HepG2 (cell line): ENCODE data around the gene RPS6KC1. TPM values are rescaled to one million over a fixed set of nuclear protein-coding genes. Genes with fewer than 3 reads are reported as not detected.

Experiments
- ATAC-seq: fragments of 200-7000 bp; cut with Tn5 transposase; 3 replicates; pipeline ENCODE4 v1.9.1; 2020; ENCODE audit warnings: mild to moderate bottlenecking, moderate library complexity
- BruUV-seq: library from RNA; stranded (reverse); fragments of 400-500 nt; replicated peaks from 2 replicates; lab custom pipeline; 2021; lab: Mats Ljungman, UMichigan
- CTCF ChIA-PET: fragments of 300-600 bp; formaldehyde crosslinking; extraction: SDS; loops from one replicate; lab custom pipeline; 2021; ENCODE audit warnings: low total read pairs, inconsistent platforms, low intra/inter-chr PET ratio; lab: Yijun Ruan, JAX
- POLR2A ChIA-PET: fragments of 350-600 bp; sonication (Branson Sonifier 250); formaldehyde crosslinking; loops from one replicate; lab custom pipeline; 2020; ENCODE audit warnings: antibody characterized with exemption, inconsistent platforms; lab: Yijun Ruan, JAX
- DNase-seq: peaks from one replicate; pipeline ENCODE4 v3.0.0-alpha.2; 2015; ENCODE audit warnings: low spot score
- FAIRE-seq: peaks from 3 replicates; lab custom pipeline; 2011; peaks lifted over from hg19 to GRCh38; lab: Jason Lieb, UNC
- H2AFZ ChIP-seq: one replicate; pipeline ENCODE4 v1.6.1; 2011; ENCODE audit warnings: low read length, inconsistent platforms
- H3K27ac ChIP-seq: fragments of 300-600 bp; 3 replicates; pipeline ENCODE4 v1.8.0; 2011; ENCODE audit warnings: mixed run types, mild to moderate bottlenecking, mixed read lengths, low read length, inconsistent platforms; ENCODE audit not compliant: insufficient read depth; ENCODE audit errors: extremely low read length
- H3K27me3 ChIP-seq, 2 experiments: fragments of 200-600 bp in 1 of 2; 2 replicates in 1 of 2; 3 replicates in 1 of 2; pipeline versions ENCODE4 v1.6.0 to v1.8.0; 2011; ENCODE audit warnings: low read length in 2 of 2, mild to moderate bottlenecking in 2 of 2, moderate library complexity in 2 of 2, inconsistent platforms in 1 of 2; ENCODE audit not compliant: insufficient read depth in 2 of 2, control insufficient read depth in 1 of 2
- H3K36me3 ChIP-seq, 2 experiments: fragments of 200-600 bp in 1 of 2; replicated peaks in 1 of 2; 2 replicates in 1 of 2; 3 replicates in 1 of 2; pipeline versions ENCODE4 v1.5.1 to v1.8.0; 2011; ENCODE audit warnings: low read length in 2 of 2, inconsistent platforms in 1 of 2; ENCODE audit not compliant: insufficient read depth in 2 of 2, control insufficient read depth in 1 of 2
- H3K4me1 ChIP-seq: 2 replicates; pipeline ENCODE4 v1.5.1; 2012; ENCODE audit warnings: low read length, inconsistent platforms; ENCODE audit not compliant: insufficient read depth
- H3K4me2 ChIP-seq: 2 replicates; pipeline ENCODE4 v1.6.0; 2011; ENCODE audit warnings: low read depth, low read length, inconsistent platforms
- H3K4me3 ChIP-seq, 3 experiments: fragments of 200-600 bp in 1 of 3; sonication (generic), shearing (Covaris generic) in 1 of 3; replicated peaks in 1 of 3; 2 replicates each; pipeline ENCODE4 v1.5.1; 2011 to 2016; ENCODE audit warnings: low read length in 3 of 3, inconsistent platforms in 2 of 3, low read depth in 2 of 3, mild to moderate bottlenecking in 2 of 3, control low read depth in 1 of 3, mixed read lengths in 1 of 3; ENCODE audit not compliant: insufficient read depth in 1 of 3
- H3K79me2 ChIP-seq: one replicate; pipeline ENCODE4 v1.6.1; 2011; ENCODE audit warnings: low read length, inconsistent platforms; ENCODE audit not compliant: insufficient read depth
- H3K9ac ChIP-seq: 2 replicates; pipeline ENCODE4 v1.6.0; 2011; ENCODE audit warnings: mild to moderate bottlenecking, low read depth, low read length, inconsistent platforms; ENCODE audit not compliant: insufficient read depth
- H3K9me3 ChIP-seq: 2 replicates; pipeline ENCODE4 v1.5.1; 2012; ENCODE audit warnings: mild to moderate bottlenecking, low read length
- H4K20me1 ChIP-seq: 2 replicates; pipeline ENCODE4 v1.6.0; 2011; ENCODE audit warnings: inconsistent platforms, mild to moderate bottlenecking, low read length, moderate library complexity; ENCODE audit not compliant: insufficient read depth
- FOXA3 ChIP-seq: IDR thresholded peaks from 2 replicates; pipeline ENCODE4 v1.6.1; 2016; ENCODE audit warnings: missing genetic modification reagents, missing compliant biosample characterization
- HNRNPLL ChIP-seq: fragments of 200-400 bp; formaldehyde crosslinking; IDR thresholded peaks from 2 replicates; pipeline ENCODE4 v1.6.1; 2017; ENCODE audit warnings: mild to moderate bottlenecking, low read depth, low read length; ENCODE audit not compliant: poor library complexity, severe bottlenecking
- JDP2 ChIP-seq: sonication (generic); formaldehyde crosslinking; IDR thresholded peaks from 2 replicates; pipeline ENCODE4 v1.8.1; 2022; ENCODE audit warnings: missing genetic modification reagents, borderline replicate concordance
- POLR2AphosphoS5 ChIP-seq: IDR thresholded peaks from 2 replicates; pipeline ENCODE4 v1.6.1; 2012; ENCODE audit warnings: low read depth, low read length
- ZBTB1 ChIP-seq: sonication (generic); formaldehyde crosslinking; IDR thresholded peaks from 2 replicates; pipeline ENCODE4 v1.4.0; 2020; ENCODE audit warnings: missing genetic modification reagents, borderline replicate concordance
- ZBTB20 ChIP-seq: sonication (generic); formaldehyde crosslinking; IDR thresholded peaks from 2 replicates; pipeline ENCODE4 v1.8.1; 2023; ENCODE audit warnings: missing genetic modification reagents, low read depth, mild to moderate bottlenecking, borderline replicate concordance
- ZNF83 ChIP-seq: sonication (generic); formaldehyde crosslinking; IDR thresholded peaks from 2 replicates; pipeline ENCODE4 v1.4.0; 2020; ENCODE audit warnings: missing genetic modification reagents, mild to moderate bottlenecking, borderline replicate concordance
- WGBS: methylation state at CpG from one replicate; pipeline ENCODE4 v1.1.6; 2017; ENCODE audit warnings: low lambda C conversion rate; 5-methylcytosine and 5-hydroxymethylcytosine counted together
- in situ Hi-C: cut with HindIII; loops from 2 replicates; pipeline ENCODE4 v1.10.0; 2017; ENCODE audit warnings: low pct_unique_long_range_greater_than_20kb; ENCODE audit not compliant: extremely low pct_ligation_motif_present
- intact Hi-C: fragments of 100-400 bp; cut with micrococcal nuclease; formaldehyde crosslinking; loops from one replicate; pipeline ENCODE4 v1.10.0; 2022; ENCODE audit not compliant: unreplicated experiment
- polyA plus RNA-seq, 8 experiments: library from polyadenylated mRNA; depleted of rRNA in 3 of 8; stranded (reverse) in 7 of 8; unstranded in 1 of 8; fragments of >200 nt; fragmentation: Illumina TruSeq in 4 of 8; extraction: Trizol in 4 of 8; gene quantifications; 2 replicates each; pipeline versions ENCODE4 v1.2.1 to v1.2.3, GENCODE V29; 2011 to 2016; ENCODE audit warnings: low read depth in 4 of 8, missing spikeins in 1 of 8, mixed read lengths in 1 of 8; ENCODE audit not compliant: insufficient read depth in 1 of 8
- total RNA-seq, 5 experiments: library from RNA; depleted of rRNA; stranded (reverse); fragments of >200 nt; fragmentation: Illumina TruSeq; extraction: Trizol; gene quantifications; 2 replicates each; pipeline ENCODE4 v1.2.3, GENCODE V29; 2016; ENCODE audit warnings: low read depth in 1 of 5
- TF ChIP-seq, protein P1 (sequence below): sonication (generic); formaldehyde crosslinking; IDR thresholded peaks from 2 replicates; pipeline ENCODE4 v1.5.1; 2020; ENCODE audit warnings: missing genetic modification reagents, mild to moderate bottlenecking, borderline replicate concordance
- TF ChIP-seq, protein P2 (sequence below): sonication (generic); formaldehyde crosslinking; IDR thresholded peaks from 2 replicates; pipeline ENCODE4 v1.8.0; 2022; ENCODE audit warnings: missing genetic modification reagents, low read depth, mild to moderate bottlenecking, borderline replicate concordance
- TF ChIP-seq, protein P3 (sequence below): sonication (generic); formaldehyde crosslinking; IDR thresholded peaks from 2 replicates; pipeline ENCODE4 v1.4.0; 2020; ENCODE audit warnings: missing genetic modification reagents
- TF ChIP-seq, protein P4 (sequence below): IDR thresholded peaks from 2 replicates; pipeline ENCODE4 v1.6.1; 2016; ENCODE audit warnings: mild to moderate bottlenecking, missing biosample characterization, missing genetic modification reagents

Gene RPS6KC1
- total and polyA plus RNA-seq, 2 of the 13 experiments (the other 11 are each of a cell fraction or from before 2014, with no cell fraction given), result 11.0 to 25.2 TPM

DNA sequence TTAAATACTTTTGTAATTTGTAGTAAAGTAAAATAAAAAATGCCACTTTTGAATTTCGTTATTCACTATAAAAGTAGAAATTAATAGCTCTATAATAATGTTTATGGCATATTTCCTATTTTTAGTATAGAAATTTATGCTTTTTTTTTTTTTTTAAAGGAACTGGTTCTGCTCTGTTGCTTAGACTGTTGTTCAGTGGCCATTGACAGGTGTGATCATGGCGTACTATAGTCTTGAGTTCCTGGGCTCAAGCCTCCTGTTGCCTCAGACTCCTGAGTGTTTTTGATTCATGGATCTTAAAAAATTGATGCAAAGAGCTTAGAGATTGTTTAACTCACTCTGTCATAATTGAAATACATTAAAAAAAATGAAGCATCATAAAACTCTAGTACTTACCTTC is 53.6 kb downstream of the RPS6KC1 start:
- ATAC-seq (no peak), FAIRE-seq (no peak)
- in situ Hi-C loops, result no loop called here
- Histone ChIP-seq H3K79me2 (no peaks in the 10 kb centered on the region), H3K27ac (no peak overlapping the region), H4K20me1 (no peaks in the 10 kb centered on the region), H3K4me3 (no peak overlapping the region), H3K9me3 (no peaks in the 10 kb centered on the region)
- 93% methylated on average over 2 of the region's 2 CpGs for WGBS
- CTCF ChIA-PET, result no interaction called here
- no peak for TF ChIP-seq ZBTB20 (CRISPR knock-in tag)
- TF ChIP-seq, protein P1, sequence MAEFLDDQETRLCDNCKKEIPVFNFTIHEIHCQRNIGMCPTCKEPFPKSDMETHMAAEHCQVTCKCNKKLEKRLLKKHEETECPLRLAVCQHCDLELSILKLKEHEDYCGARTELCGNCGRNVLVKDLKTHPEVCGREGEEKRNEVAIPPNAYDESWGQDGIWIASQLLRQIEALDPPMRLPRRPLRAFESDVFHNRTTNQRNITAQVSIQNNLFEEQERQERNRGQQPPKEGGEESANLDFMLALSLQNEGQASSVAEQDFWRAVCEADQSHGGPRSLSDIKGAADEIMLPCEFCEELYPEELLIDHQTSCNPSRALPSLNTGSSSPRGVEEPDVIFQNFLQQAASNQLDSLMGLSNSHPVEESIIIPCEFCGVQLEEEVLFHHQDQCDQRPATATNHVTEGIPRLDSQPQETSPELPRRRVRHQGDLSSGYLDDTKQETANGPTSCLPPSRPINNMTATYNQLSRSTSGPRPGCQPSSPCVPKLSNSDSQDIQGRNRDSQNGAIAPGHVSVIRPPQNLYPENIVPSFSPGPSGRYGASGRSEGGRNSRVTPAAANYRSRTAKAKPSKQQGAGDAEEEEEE (CRISPR knock-in tag), result no peak
- TF ChIP-seq, protein P2, sequence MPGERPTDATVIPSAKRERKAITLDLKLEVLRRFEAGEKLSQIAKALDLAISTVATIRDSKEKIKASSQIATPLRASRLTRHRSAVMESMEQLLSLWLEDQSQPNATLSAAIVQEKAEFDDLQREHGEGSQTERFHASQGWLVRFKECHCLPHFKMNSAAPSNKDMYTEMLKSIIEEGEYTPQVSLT (CRISPR knock-in tag), result no peak
- TF ChIP-seq HNRNPLL, result no peak
- TF ChIP-seq, all 625 proteins: peak for 0
- DNase-seq, result no peak
- Histone ChIP-seq H3K36me3 (0 out of 5 replicates have a peak, but pooled peaks cover 0 to 9% of the 10 kb centered on the region in 2 experiments), H3K27me3 (no peaks in the 10 kb centered on the region), H3K4me1 (no peaks in the 10 kb centered on the region), H3K9ac (no peak overlapping the region), H3K4me2 (no peak overlapping the region), H2AFZ (no peak overlapping the region)
- intact Hi-C loops, result no loop called here
- POLR2A ChIA-PET, result no interaction called here
- BruUV-seq, result no TSS peak

DNA sequence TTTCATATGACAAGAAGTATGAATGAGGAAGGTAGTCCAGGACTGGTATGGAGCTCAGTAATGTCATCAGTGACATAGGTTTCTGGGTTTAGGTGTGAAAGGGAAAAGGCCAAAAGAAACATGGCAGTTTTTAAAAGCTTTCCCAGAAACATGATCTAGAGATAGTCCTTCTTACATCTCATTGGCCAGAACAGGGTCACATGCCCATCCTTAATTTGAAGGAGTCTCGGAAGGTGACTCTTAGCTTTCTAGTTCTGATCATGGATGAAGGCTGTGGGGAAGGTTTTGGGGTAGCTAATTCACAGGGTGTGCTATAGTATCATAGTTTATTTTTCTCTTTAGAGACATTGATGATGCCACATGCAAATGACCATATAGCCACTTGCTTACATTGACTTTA is 55.3 kb downstream of the RPS6KC1 start:
- 100% methylated on average over 1 of the region's 1 CpG for WGBS
- in situ Hi-C loops, result no loop called here
- no peaks in the 10 kb centered on the region for H3K27me3 ChIP-seq
- ATAC-seq (no peak), DNase-seq (no peak), FAIRE-seq (no peak)
- no peaks in the 10 kb centered on the region for H4K20me1 ChIP-seq
- H2AFZ ChIP-seq, result no peak overlapping the region
- H3K4me2 ChIP-seq, result no peak overlapping the region
- ChIA-PET CTCF (no interaction called here), POLR2A (no interaction called here)
- no peak overlapping the region for H3K4me3 ChIP-seq
- H3K79me2 ChIP-seq, result no peaks in the 10 kb centered on the region
- no peaks in the 10 kb centered on the region for H3K9me3 ChIP-seq
- no TSS peak for BruUV-seq
- H3K9ac ChIP-seq, result no peak overlapping the region
- no peak overlapping the region for H3K27ac ChIP-seq
- H3K36me3 ChIP-seq, result peaks cover 0 to 9% of the 10 kb centered on the region in 2 experiments; a peak in 1 of 5 replicates
- H3K4me1 ChIP-seq, result no peaks in the 10 kb centered on the region
- intact Hi-C loops, result no loop called here
- TF ChIP-seq ZNF83 (CRISPR knock-in tag) (no peak), JDP2 (CRISPR knock-in tag) (no peak), FOXA3 (CRISPR knock-in tag) (no peak), ZBTB1 (no peak), POLR2AphosphoS5 (no peak)
- TF ChIP-seq, protein P3, sequence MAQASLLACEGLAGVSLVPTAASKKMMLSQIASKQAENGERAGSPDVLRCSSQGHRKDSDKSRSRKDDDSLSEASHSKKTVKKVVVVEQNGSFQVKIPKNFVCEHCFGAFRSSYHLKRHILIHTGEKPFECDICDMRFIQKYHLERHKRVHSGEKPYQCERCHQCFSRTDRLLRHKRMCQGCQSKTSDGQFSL, result no peak
- TF ChIP-seq, protein P4, sequence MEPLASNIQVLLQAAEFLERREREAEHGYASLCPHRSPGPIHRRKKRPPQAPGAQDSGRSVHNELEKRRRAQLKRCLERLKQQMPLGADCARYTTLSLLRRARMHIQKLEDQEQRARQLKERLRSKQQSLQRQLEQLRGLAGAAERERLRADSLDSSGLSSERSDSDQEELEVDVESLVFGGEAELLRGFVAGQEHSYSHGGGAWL (CRISPR knock-in tag), result no peak
